HCT116 (cell line): Measurements from ENCODE around the gene ZNF318. TPM values are rescaled to one million over a fixed set of nuclear protein-coding genes. Genes with fewer than 3 reads are reported as not detected.

Source experiments
- ATAC-seq: fragments of 200-7000 bp; cut with Tn5 transposase; 2 replicates; pipeline ENCODE4 v1.9.1; 2020; ENCODE audit warnings: mild to moderate bottlenecking, moderate library complexity
- BruUV-seq: library from RNA; stranded (reverse); fragments of 400-500 nt; replicated peaks from 2 replicates; lab custom pipeline; 2021; lab: Mats Ljungman, UMichigan
- CTCF ChIA-PET: fragments of 300-600 bp; sonication (Branson Sonifier 250); formaldehyde crosslinking; loops from one replicate; lab custom pipeline; 2021; ENCODE audit warnings: antibody characterized with exemption; lab: Charles Lee
- POLR2A ChIA-PET: fragments of 300-600, 350-600 bp; sonication (Branson Sonifier 250); formaldehyde crosslinking; loops from one replicate; lab custom pipeline; 2021; ENCODE audit warnings: antibody characterized with exemption; lab: Charles Lee
- RAD21 ChIA-PET, 2 experiments: fragments of 300-600 bp; sonication (Branson Sonifier 250); formaldehyde crosslinking; loops; one replicate each; lab custom pipeline; 2023; ENCODE audit warnings: low total read pairs in 2 of 2; ENCODE audit not compliant: uncharacterized antibody in 2 of 2, unreplicated experiment in 2 of 2, low non-redundant PET in 1 of 2; lab: Charles Lee
- DNase-seq: peaks from one replicate; pipeline ENCODE4 v3.0.0-alpha.2; 2010; ENCODE audit warnings: low read depth, low spot score
- H2AFZ ChIP-seq: fragments of 200-600 bp; shearing (Covaris generic), sonication (generic); 2 replicates; pipeline ENCODE4 v1.6.1; 2017; ENCODE audit warnings: low read depth, mixed run types, mixed read lengths, antibody characterized with exemption, low read length; ENCODE audit not compliant: poor library complexity, severe bottlenecking
- H3K27ac ChIP-seq: 2 replicates; pipeline ENCODE4 v1.5.1; 2012; ENCODE audit warnings: low read depth, low read length
- H3K27me3 ChIP-seq: fragments of 200-600 bp; sonication (generic); 2 replicates; pipeline ENCODE4 v1.6.1; 2016; ENCODE audit warnings: mixed run types, low read length, mixed read lengths; ENCODE audit not compliant: insufficient read depth
- H3K36me3 ChIP-seq, 2 experiments: fragments of 200-500 bp in 1 of 2; fragments of 200-600 bp in 1 of 2; sonication (Bioruptor generic) in 1 of 2; sonication (generic) in 1 of 2; 2 replicates each; pipeline versions ENCODE4 v1.5.1 to v1.6.1; 2014 to 2016; ENCODE audit warnings: low read length in 2 of 2, inconsistent platforms in 1 of 2, mixed read lengths in 1 of 2, mixed run types in 1 of 2; ENCODE audit not compliant: insufficient read depth in 2 of 2, control insufficient read depth in 1 of 2
- H3K4me1 ChIP-seq, 2 experiments: fragments of 200-600 bp in 1 of 2; sonication (generic) in 1 of 2; 2 replicates each; pipeline versions ENCODE4 v1.5.1 to v1.6.1; 2012 to 2017; ENCODE audit warnings: low read length in 2 of 2, inconsistent platforms in 1 of 2, mild to moderate bottlenecking in 1 of 2, mixed read lengths in 1 of 2, mixed run types in 1 of 2, moderate library complexity in 1 of 2; ENCODE audit not compliant: insufficient read depth in 2 of 2, control insufficient read depth in 1 of 2
- H3K4me2 ChIP-seq: fragments of 200-600 bp; sonication (generic); 2 replicates; pipeline ENCODE4 v1.6.1; 2017; ENCODE audit warnings: mixed run types, low read length, mixed read lengths
- H3K4me3 ChIP-seq, 2 experiments: fragments of 200-600 bp in 1 of 2; sonication (generic) in 1 of 2; replicated peaks in 1 of 2; 2 replicates each; pipeline ENCODE4 v1.5.1; 2011 to 2016; ENCODE audit warnings: low read length in 2 of 2, control low read depth in 1 of 2, low read depth in 1 of 2, mild to moderate bottlenecking in 1 of 2, mixed read lengths in 1 of 2, mixed run types in 1 of 2
- H3K79me2 ChIP-seq: fragments of 200-600 bp; sonication (generic); 2 replicates; pipeline ENCODE4 v1.6.1; 2017; ENCODE audit warnings: mild to moderate bottlenecking, mixed run types, low read length, moderate library complexity, mixed read lengths; ENCODE audit not compliant: insufficient read depth
- H3K9ac ChIP-seq: fragments of 200-600 bp; sonication (generic); 2 replicates; pipeline ENCODE4 v1.6.1; 2016; ENCODE audit warnings: low read length, mixed read lengths
- H3K9me2 ChIP-seq: fragments of 200-600 bp; sonication (generic), shearing (Covaris generic); 2 replicates; pipeline ENCODE4 v1.6.1; 2017; ENCODE audit warnings: mixed run types, mild to moderate bottlenecking, moderate library complexity; ENCODE audit not compliant: insufficient read depth
- H3K9me3 ChIP-seq, 2 experiments: fragments of 200-500 bp in 1 of 2; fragments of 200-600 bp in 1 of 2; sonication (Bioruptor generic) in 1 of 2; sonication (generic) in 1 of 2; 2 replicates each; pipeline ENCODE4 v1.6.1; 2014 to 2017; ENCODE audit warnings: low read length in 2 of 2, mixed read lengths in 2 of 2, inconsistent platforms in 1 of 2, low read depth in 1 of 2, mild to moderate bottlenecking in 1 of 2, mixed run types in 1 of 2, moderate library complexity in 1 of 2; ENCODE audit not compliant: control insufficient read depth in 1 of 2, insufficient read depth in 1 of 2
- H4K20me1 ChIP-seq: fragments of 200-600 bp; sonication (generic), shearing (Covaris generic); 2 replicates; pipeline ENCODE4 v1.6.1; 2017; ENCODE audit warnings: mixed run types, mild to moderate bottlenecking, moderate library complexity; ENCODE audit not compliant: insufficient read depth
- CBX3 ChIP-seq: IDR thresholded peaks from 2 replicates; pipeline ENCODE4 v1.6.1; 2012; ENCODE audit warnings: low read depth
- CEBPB ChIP-seq: IDR thresholded peaks from 2 replicates; pipeline ENCODE4 v1.6.1; 2012; ENCODE audit warnings: low read depth
- EGR1 ChIP-seq: IDR thresholded peaks from 2 replicates; pipeline ENCODE4 v1.6.1; 2012; ENCODE audit warnings: low read depth
- EZH2 ChIP-seq: fragments of 200-600 bp; sonication (generic); IDR thresholded peaks from 2 replicates; pipeline ENCODE4 v1.6.1; 2017; ENCODE audit warnings: antibody characterized with exemption, mixed run types
- EZH2phosphoT487 ChIP-seq: fragments of 200-600 bp; IDR thresholded peaks from 2 replicates; pipeline ENCODE4 v1.6.1; 2018; ENCODE audit warnings: antibody characterized with exemption, borderline replicate concordance
- JUND ChIP-seq: IDR thresholded peaks from 2 replicates; pipeline ENCODE4 v1.6.1; 2012
- RAD21 ChIP-seq: IDR thresholded peaks from 2 replicates; pipeline ENCODE4 v1.6.1; 2012; ENCODE audit warnings: low read depth, mild to moderate bottlenecking
- SIN3A ChIP-seq: IDR thresholded peaks from 2 replicates; pipeline ENCODE4 v1.6.1; 2012; ENCODE audit warnings: low read depth
- SP1 ChIP-seq: IDR thresholded peaks from 2 replicates; pipeline ENCODE4 v1.6.1; 2012; ENCODE audit warnings: low read depth
- SRF ChIP-seq: IDR thresholded peaks from 2 replicates; pipeline ENCODE4 v1.6.1; 2012; ENCODE audit warnings: low read depth
- YY1 ChIP-seq: IDR thresholded peaks from 2 replicates; pipeline ENCODE4 v1.6.1; 2011; ENCODE audit warnings: low read length, low read depth, moderate library complexity, mild to moderate bottlenecking; ENCODE audit not compliant: insufficient replicate concordance; ENCODE audit errors: extremely low read depth
- ZFX ChIP-seq: fragments of 450-650 bp; IDR thresholded peaks from 2 replicates; pipeline ENCODE4 v1.6.1; 2017
- ZNF274 ChIP-seq: fragments of 200-500 bp; sonication (Bioruptor generic); IDR thresholded peaks from 2 replicates; pipeline ENCODE4 v1.6.1; 2014; ENCODE audit warnings: mild to moderate bottlenecking, low read depth, low read length, inconsistent platforms
- intact Hi-C: fragments of 100-400 bp; cut with micrococcal nuclease; formaldehyde crosslinking; loops from 2 replicates; pipeline ENCODE4 v1.10.0; 2022
- total RNA-seq: library from RNA; stranded (reverse); gene quantifications from one replicate; pipeline ENCODE4 v1.2.1, GENCODE V29; 2021; ENCODE audit not compliant: unreplicated experiment
- TF ChIP-seq, protein P1 (sequence below), 3 experiments: fragments of 200-600 bp in 1 of 3; sonication (generic) in 1 of 3; IDR thresholded peaks in 2 of 3; conservative IDR thresholded peaks in 1 of 3; 2 replicates each; pipeline ENCODE4 v1.5.1; 2012 to 2017; ENCODE audit warnings: low read depth in 2 of 3, low read length in 2 of 3, antibody characterized with exemption in 1 of 3, borderline replicate concordance in 1 of 3, control low read depth in 1 of 3, mild to moderate bottlenecking in 1 of 3, mixed read lengths in 1 of 3, mixed run types in 1 of 3, moderate library complexity in 1 of 3; ENCODE audit not compliant: insufficient read depth in 1 of 3
- TF ChIP-seq, protein P2 (sequence below): IDR thresholded peaks from 2 replicates; pipeline ENCODE4 v1.6.1; 2012; ENCODE audit warnings: low read depth

Gene ZNF318
- total RNA-seq, 1 experiment from 2014 or later, result 15.2 TPM

DNA sequence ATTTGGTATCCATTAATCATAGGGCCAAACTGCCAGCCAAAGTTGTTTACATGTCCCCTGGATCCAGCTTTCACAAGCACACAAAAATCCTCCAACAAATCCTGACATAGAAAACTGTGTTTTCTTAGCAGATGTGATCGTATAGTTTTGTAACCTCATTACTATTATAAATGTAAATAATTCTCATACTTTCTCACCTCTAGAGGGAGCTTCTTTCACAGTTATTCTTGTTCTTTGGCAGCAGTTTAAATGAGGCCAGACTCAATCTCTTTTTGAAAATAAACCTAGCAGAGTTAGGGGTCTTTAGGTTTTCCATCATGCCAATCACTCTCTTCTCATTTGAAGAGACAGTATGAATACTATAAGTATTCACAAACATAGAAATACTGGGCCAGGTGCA, 17.0 kb upstream of the ZNF318 start:
- intact Hi-C loops, result no loop called here
- no peaks in the 10 kb centered on the region for H3K4me1 ChIP-seq
- H3K27ac ChIP-seq, result no peak overlapping the region
- no peaks in the 10 kb centered on the region for H3K27me3 ChIP-seq
- RAD21 ChIA-PET, result no interaction called here
- H3K9me2 ChIP-seq, result no peaks in the 10 kb centered on the region
- no peak overlapping the region for H3K9ac ChIP-seq
- H3K4me2 ChIP-seq, result no peak overlapping the region
- DNase-seq, result no peak
- no peaks in the 10 kb centered on the region for H4K20me1 ChIP-seq
- H3K9me3 ChIP-seq, result no peaks in the 10 kb centered on the region
- no peak for ATAC-seq
- peak; percentile 31; the same call in 1 of the 2 replicates for TF ChIP-seq RAD21
- TF ChIP-seq, protein P1, sequence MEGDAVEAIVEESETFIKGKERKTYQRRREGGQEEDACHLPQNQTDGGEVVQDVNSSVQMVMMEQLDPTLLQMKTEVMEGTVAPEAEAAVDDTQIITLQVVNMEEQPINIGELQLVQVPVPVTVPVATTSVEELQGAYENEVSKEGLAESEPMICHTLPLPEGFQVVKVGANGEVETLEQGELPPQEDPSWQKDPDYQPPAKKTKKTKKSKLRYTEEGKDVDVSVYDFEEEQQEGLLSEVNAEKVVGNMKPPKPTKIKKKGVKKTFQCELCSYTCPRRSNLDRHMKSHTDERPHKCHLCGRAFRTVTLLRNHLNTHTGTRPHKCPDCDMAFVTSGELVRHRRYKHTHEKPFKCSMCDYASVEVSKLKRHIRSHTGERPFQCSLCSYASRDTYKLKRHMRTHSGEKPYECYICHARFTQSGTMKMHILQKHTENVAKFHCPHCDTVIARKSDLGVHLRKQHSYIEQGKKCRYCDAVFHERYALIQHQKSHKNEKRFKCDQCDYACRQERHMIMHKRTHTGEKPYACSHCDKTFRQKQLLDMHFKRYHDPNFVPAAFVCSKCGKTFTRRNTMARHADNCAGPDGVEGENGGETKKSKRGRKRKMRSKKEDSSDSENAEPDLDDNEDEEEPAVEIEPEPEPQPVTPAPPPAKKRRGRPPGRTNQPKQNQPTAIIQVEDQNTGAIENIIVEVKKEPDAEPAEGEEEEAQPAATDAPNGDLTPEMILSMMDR (IDR thresholded peaks at IDR 0.05 in 2 of 3, conservative IDR thresholded peaks at IDR 0.05 in 1 of 3; ENCODE audit: borderline replicate concordance in 1 of 3, insufficient read depth in 1 of 3, low read depth in 2 of 3, low read length in 2 of 3), result 0 out of 6 replicates have a peak, but pooled peaks of 1 of the 3 experiments have one; percentile 9
- no peak for TF ChIP-seq EGR1
- TF ChIP-seq CEBPB, result no peak
- no peak overlapping the region for H2AFZ ChIP-seq
- CTCF ChIA-PET, result no interaction called here
- POLR2A ChIA-PET, result no interaction called here
- no peaks in the 10 kb centered on the region for H3K79me2 ChIP-seq
- H3K36me3 ChIP-seq, result no peaks in the 10 kb centered on the region
- H3K4me3 ChIP-seq, result no peak overlapping the region
- no TSS peak for BruUV-seq

DNA sequence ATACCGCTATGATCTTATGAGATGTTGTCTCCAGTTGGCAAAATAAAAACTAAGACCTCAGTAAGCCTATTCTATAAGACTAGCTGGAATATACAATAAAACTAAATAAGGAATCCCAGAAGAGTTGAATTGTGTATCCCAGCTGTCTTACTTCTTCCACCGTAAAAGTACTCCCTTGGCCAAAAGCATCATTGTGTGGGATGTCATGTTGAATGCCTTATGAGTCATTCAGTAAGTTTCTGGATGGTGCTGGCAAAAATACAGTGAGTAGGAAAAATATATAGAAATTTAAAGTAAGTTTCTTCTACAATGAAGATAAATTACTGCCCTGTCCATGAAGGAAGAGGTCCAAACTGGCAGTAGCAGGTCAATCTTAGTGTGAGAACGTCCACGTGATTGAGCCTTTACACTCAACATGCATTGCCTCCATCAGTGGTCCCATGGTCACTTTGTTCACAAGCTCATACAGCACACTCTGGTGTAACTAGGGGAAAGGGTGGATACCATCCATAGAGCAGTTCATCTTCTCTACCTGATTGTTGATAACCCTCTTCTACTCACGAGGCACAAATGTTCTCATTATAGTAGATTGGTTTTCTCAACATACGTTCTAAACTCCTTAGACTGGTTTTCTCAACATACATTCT, 13.7 kb upstream of the ZNF318 start:
- Histone ChIP-seq H3K9me3 (no peaks in the 10 kb centered on the region), H3K4me1 (no peaks in the 10 kb centered on the region), H3K4me2 (no peak overlapping the region), H3K9me2 (no peaks in the 10 kb centered on the region), H3K27ac (no peak overlapping the region), H3K27me3 (no peaks in the 10 kb centered on the region), H3K79me2 (no peaks in the 10 kb centered on the region), H4K20me1 (no peaks in the 10 kb centered on the region), H3K4me3 (no peak overlapping the region), H2AFZ (no peak overlapping the region), H3K9ac (no peak overlapping the region), H3K36me3 (no peaks in the 10 kb centered on the region)
- ATAC-seq (no peak), DNase-seq (no peak)
- ChIA-PET CTCF (no interaction called here), RAD21 (no interaction called here), POLR2A (interaction anchor here (1.1 kb wide), 1 partner anchor 14 kb away, joined by 3 read pairs; the partner anchor contains the start of gene ZNF318)
- TF ChIP-seq, protein P2, sequence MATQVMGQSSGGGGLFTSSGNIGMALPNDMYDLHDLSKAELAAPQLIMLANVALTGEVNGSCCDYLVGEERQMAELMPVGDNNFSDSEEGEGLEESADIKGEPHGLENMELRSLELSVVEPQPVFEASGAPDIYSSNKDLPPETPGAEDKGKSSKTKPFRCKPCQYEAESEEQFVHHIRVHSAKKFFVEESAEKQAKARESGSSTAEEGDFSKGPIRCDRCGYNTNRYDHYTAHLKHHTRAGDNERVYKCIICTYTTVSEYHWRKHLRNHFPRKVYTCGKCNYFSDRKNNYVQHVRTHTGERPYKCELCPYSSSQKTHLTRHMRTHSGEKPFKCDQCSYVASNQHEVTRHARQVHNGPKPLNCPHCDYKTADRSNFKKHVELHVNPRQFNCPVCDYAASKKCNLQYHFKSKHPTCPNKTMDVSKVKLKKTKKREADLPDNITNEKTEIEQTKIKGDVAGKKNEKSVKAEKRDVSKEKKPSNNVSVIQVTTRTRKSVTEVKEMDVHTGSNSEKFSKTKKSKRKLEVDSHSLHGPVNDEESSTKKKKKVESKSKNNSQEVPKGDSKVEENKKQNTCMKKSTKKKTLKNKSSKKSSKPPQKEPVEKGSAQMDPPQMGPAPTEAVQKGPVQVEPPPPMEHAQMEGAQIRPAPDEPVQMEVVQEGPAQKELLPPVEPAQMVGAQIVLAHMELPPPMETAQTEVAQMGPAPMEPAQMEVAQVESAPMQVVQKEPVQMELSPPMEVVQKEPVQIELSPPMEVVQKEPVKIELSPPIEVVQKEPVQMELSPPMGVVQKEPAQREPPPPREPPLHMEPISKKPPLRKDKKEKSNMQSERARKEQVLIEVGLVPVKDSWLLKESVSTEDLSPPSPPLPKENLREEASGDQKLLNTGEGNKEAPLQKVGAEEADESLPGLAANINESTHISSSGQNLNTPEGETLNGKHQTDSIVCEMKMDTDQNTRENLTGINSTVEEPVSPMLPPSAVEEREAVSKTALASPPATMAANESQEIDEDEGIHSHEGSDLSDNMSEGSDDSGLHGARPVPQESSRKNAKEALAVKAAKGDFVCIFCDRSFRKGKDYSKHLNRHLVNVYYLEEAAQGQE, result no peak
- no peak for TF ChIP-seq EZH2phosphoT487
- no peak for TF ChIP-seq ZNF274
- no peak for TF ChIP-seq EGR1
- TF ChIP-seq ZFX, result no peak
- TF ChIP-seq SRF, result no peak
- no peak for TF ChIP-seq YY1
- TF ChIP-seq JUND, result no peak
- TF ChIP-seq SIN3A, result no peak
- no peak for TF ChIP-seq CEBPB
- no peak for TF ChIP-seq CBX3
- no peak for TF ChIP-seq SP1
- no peak for TF ChIP-seq RAD21
- no peak for TF ChIP-seq EZH2
- no TSS peak for BruUV-seq
- intact Hi-C loops, result no loop called here
